ENCODE results near the gene PIGZ.

- TF ChIP-seq GATA3 (IDR thresholded peaks at IDR 0.05; ENCODE audit: low read depth, low read length) (no peak), GATA2 (IDR thresholded peaks at IDR 0.05; ENCODE audit: low read depth, low read length) (no peak; the same call in 1 of the 2 replicates)
Observed at GRCh38 chr3:196942226-196942914, 26.3 kb downstream of the PIGZ start, which contains the start of gene NCBP2.
